ENCODE measurements around the gene ADAMTS13. TPM values are rescaled to one million over a fixed set of nuclear protein-coding genes. Genes with fewer than 3 reads are reported as not detected.

The ADAMTS13 gene
- total RNA-seq, 1 donor from 2014 or later = 0.53 TPM

DNA sequence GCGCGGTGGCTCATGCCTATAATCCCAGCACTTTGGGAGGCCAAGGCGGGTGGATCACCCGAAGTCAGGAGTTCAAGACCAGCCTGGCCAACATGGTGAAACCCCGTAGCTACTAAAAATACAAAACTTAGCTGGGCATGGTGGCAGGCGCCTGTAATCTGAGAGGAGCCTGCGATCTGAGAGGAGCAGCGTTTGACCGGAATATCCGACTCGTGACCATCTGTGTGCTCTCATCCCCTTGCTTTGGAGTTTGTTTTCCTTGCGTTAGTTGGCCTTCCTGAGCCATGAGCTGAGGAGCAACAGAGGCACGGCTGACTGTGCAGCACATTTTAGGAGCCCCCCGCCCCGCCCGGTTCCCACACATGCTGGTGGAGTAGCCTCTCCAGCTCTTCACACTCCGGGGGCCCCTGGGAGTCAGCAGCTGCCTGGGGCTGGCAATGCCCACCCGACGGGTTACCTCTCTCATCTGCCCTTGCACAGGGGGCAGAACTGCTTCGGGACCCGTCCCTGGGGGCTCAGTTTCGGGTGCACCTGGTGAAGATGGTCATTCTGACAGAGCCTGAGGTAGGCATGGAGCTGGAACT, 3.0 kb downstream of the ADAMTS13 start:
- no peak for DNase-seq (ENCODE audit: low read depth)
- Histone ChIP-seq H3K4me3 (ENCODE audit: low read depth, low read length) (no peak overlapping the region), H3K27me3 (ENCODE audit: control insufficient read depth, insufficient read depth, low read length) (peaks cover 5% of the 10 kb centered on the region), H3K36me3 (ENCODE audit: control insufficient read depth, insufficient read depth, low read length) (no peaks in the 10 kb centered on the region)
- no peak for FAIRE-seq
- no peak for TF ChIP-seq CTCF (IDR thresholded peaks at IDR 0.05; ENCODE audit: insufficient read depth, low read length, severe bottlenecking)

DNA sequence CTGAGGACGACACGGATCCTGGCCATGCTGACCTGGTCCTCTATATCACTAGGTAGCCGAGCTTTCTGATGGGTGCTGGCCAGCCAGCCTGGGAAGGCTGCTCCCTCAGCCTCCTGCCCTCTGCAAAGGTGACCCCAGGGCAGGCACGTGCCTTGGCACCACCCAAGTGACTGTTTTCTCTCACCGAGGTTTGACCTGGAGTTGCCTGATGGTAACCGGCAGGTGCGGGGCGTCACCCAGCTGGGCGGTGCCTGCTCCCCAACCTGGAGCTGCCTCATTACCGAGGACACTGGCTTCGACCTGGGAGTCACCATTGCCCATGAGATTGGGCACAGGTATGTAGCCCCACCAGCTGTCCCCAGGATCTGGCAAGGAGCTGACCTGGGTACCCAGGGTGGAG, 3.8 kb downstream of the ADAMTS13 start:
- TF ChIP-seq CTCF (IDR thresholded peaks at IDR 0.05; ENCODE audit: insufficient read depth, low read length, severe bottlenecking) = no peak
- Histone ChIP-seq H3K36me3 (ENCODE audit: control insufficient read depth, insufficient read depth, low read length) (no peaks in the 10 kb centered on the region), H3K4me3 (ENCODE audit: low read depth, low read length) (no peak overlapping the region), H3K27me3 (ENCODE audit: control insufficient read depth, insufficient read depth, low read length) (peaks cover 5% of the 10 kb centered on the region)
- DNase-seq (ENCODE audit: low read depth) (no peak), FAIRE-seq (no peak)

GRCh38 chr9:133427658-133428348, 5.6 kb downstream of the ADAMTS13 start:
- no peaks in the 10 kb centered on the region for H3K36me3 ChIP-seq (ENCODE audit: control insufficient read depth, insufficient read depth, low read length)
- DNase-seq (ENCODE audit: low read depth) = no peak
- no peak for FAIRE-seq
- TF ChIP-seq CTCF (IDR thresholded peaks at IDR 0.05; ENCODE audit: insufficient read depth, low read length, severe bottlenecking) = no peak
- H3K4me3 ChIP-seq (ENCODE audit: low read depth, low read length) = no peak overlapping the region
- H3K27me3 ChIP-seq (ENCODE audit: control insufficient read depth, insufficient read depth, low read length) = peaks cover 5% of the 10 kb centered on the region

DNA sequence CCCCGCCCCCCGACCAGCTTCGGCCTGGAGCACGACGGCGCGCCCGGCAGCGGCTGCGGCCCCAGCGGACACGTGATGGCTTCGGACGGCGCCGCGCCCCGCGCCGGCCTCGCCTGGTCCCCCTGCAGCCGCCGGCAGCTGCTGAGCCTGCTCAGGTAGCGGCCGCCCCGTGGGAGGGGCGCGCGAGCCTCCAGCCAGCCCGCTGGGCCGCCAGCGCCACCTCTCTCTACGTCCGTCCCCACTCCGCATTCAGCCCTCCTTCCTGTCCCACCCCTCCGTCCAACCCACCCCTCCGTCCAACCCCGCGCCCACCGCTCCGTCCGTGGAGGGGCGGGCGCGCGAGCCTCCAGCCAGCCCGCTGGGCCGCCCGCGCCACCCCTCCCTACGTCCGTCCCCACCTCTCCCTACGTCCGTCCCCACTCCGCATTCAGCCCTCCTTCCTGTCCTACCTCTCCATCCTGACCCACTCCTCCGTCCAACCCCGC, 6.5 kb downstream of the ADAMTS13 start:
- no peak for TF ChIP-seq CTCF (IDR thresholded peaks at IDR 0.05; ENCODE audit: insufficient read depth, low read length, severe bottlenecking)
- Histone ChIP-seq H3K36me3 (ENCODE audit: control insufficient read depth, insufficient read depth, low read length) (no peaks in the 10 kb centered on the region), H3K4me3 (ENCODE audit: low read depth, low read length) (peak overlapping the region; percentile 23), H3K27me3 (ENCODE audit: control insufficient read depth, insufficient read depth, low read length) (peaks cover 5% of the 10 kb centered on the region)
- no peak for FAIRE-seq
- no peak for DNase-seq (ENCODE audit: low read depth)

- no peak for TF ChIP-seq CTCF (IDR thresholded peaks at IDR 0.05; ENCODE audit: insufficient read depth, low read length, severe bottlenecking)
- FAIRE-seq (no peak), DNase-seq (ENCODE audit: low read depth) (no peak)
- H3K4me3 ChIP-seq (ENCODE audit: low read depth, low read length) = no peak overlapping the region
- peaks cover 5% of the 10 kb centered on the region for H3K27me3 ChIP-seq (ENCODE audit: control insufficient read depth, insufficient read depth, low read length)
- H3K36me3 ChIP-seq (ENCODE audit: control insufficient read depth, insufficient read depth, low read length) = no peaks in the 10 kb centered on the region
Observed at GRCh38 chr9:133429214-133429613, 7.0 kb downstream of the ADAMTS13 start.
